ENCODE measurements around the gene DNAAF1. TPM values are rescaled to one million over a fixed set of nuclear protein-coding genes. Genes with fewer than 3 reads are reported as not detected.

The DNAAF1 gene
- total and polyA plus RNA-seq, 2 donors (not counting 3 experiments of a cell fraction or from before 2014, with no cell fraction given), result 0.01 TPM; not detected in 1

GRCh38 chr16:84198401-84198800 lies 53.3 kb downstream of the DNAAF1 start:
- no TSS peak for BruUV-seq (replicated peaks)
- no peak for DNase-seq (ENCODE audit: low read depth, low spot score)
- dilution Hi-C loops (cut with MboI; ENCODE audit: extremely low pct_ligation_motif_present, low sequenced_read_pairs), result no loop called here

More at GRCh38 chr16:84198401-84198800, 53.3 kb downstream of the DNAAF1 start:
- H3K36me3 ChIP-seq (ENCODE audit: control insufficient read depth in 2 of 2, extremely low read depth in 1 of 2, insufficient read depth in 2 of 2, low read length in 2 of 2), result no peaks in the 10 kb centered on the region
- POLR2A ChIA-PET, result no interaction called here
- H4K20me1 ChIP-seq (replicated peaks; ENCODE audit: control insufficient read depth, extremely low read depth, insufficient read depth, low read length), result no peaks in the 10 kb centered on the region
- no peak for FAIRE-seq
- TF ChIP-seq POLR2A (IDR thresholded peaks at IDR 0.05; ENCODE audit: low read depth, low read length) (no peak), FOS (IDR thresholded peaks at IDR 0.05; ENCODE audit: borderline replicate concordance, insufficient read depth, low read length) (no peak), GATA2 (IDR thresholded peaks at IDR 0.05; ENCODE audit: insufficient read depth, insufficient read length, low read depth, low read length) (no peak), POLR2AphosphoS5 (IDR thresholded peaks at IDR 0.05; ENCODE audit: insufficient read depth, low read depth, low read length) (no peak), MYC (IDR thresholded peaks at IDR 0.05; ENCODE audit: low read depth, low read length) (no peak), EZH2 (IDR thresholded peaks at IDR 0.05; ENCODE audit: borderline replicate concordance, low read depth, low read length, severe bottlenecking) (no peak), JUN (IDR thresholded peaks at IDR 0.05; ENCODE audit: borderline replicate concordance, insufficient read depth, insufficient read length, low read depth) (no peak)
- TF ChIP-seq, protein P1, sequence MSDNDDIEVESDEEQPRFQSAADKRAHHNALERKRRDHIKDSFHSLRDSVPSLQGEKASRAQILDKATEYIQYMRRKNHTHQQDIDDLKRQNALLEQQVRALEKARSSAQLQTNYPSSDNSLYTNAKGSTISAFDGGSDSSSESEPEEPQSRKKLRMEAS (IDR thresholded peaks at IDR 0.05; ENCODE audit: insufficient read depth, insufficient read length), result no peak
- TF ChIP-seq, protein P2, sequence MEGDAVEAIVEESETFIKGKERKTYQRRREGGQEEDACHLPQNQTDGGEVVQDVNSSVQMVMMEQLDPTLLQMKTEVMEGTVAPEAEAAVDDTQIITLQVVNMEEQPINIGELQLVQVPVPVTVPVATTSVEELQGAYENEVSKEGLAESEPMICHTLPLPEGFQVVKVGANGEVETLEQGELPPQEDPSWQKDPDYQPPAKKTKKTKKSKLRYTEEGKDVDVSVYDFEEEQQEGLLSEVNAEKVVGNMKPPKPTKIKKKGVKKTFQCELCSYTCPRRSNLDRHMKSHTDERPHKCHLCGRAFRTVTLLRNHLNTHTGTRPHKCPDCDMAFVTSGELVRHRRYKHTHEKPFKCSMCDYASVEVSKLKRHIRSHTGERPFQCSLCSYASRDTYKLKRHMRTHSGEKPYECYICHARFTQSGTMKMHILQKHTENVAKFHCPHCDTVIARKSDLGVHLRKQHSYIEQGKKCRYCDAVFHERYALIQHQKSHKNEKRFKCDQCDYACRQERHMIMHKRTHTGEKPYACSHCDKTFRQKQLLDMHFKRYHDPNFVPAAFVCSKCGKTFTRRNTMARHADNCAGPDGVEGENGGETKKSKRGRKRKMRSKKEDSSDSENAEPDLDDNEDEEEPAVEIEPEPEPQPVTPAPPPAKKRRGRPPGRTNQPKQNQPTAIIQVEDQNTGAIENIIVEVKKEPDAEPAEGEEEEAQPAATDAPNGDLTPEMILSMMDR (IDR thresholded peaks at IDR 0.05; ENCODE audit: extremely low read depth in 1 of 2, insufficient read depth in 1 of 2, low read depth in 1 of 2, low read length in 2 of 2), result no peak
- intact Hi-C loops (cut with micrococcal nuclease), result no loop called here
- H3K9me1 ChIP-seq (replicated peaks; ENCODE audit: control insufficient read depth, extremely low read depth, insufficient read depth, low read length), result no peaks in the 10 kb centered on the region
- H3K27me3 ChIP-seq (ENCODE audit: control insufficient read depth in 2 of 2, insufficient read depth in 2 of 2, low read length in 2 of 2), result no peaks in the 10 kb centered on the region
- H3K4me3 ChIP-seq (replicated peaks in 1 of 3; ENCODE audit: insufficient read depth in 1 of 3, low read depth in 1 of 3, low read length in 3 of 3), result no peak overlapping the region
- CTCF ChIA-PET, result interaction anchor here (1.3 to 1.6 kb wide), 2 partner anchors 11 to 14 kb away, joined by 3 to 7 read pairs; partner anchors contain the start of gene TAF1C
- H2AFZ ChIP-seq (ENCODE audit: low read depth, low read length), result no peak overlapping the region
- no peaks in the 10 kb centered on the region for H3K9me3 ChIP-seq (replicated peaks; ENCODE audit: control insufficient read depth, insufficient read depth, low read length)
- H3K4me2 ChIP-seq (ENCODE audit: insufficient read depth, low read length), result no peak overlapping the region
- no peak overlapping the region for H3K27ac ChIP-seq (ENCODE audit: insufficient read depth, low read depth, low read length)
- no peaks in the 10 kb centered on the region for H3K4me1 ChIP-seq (ENCODE audit: control insufficient read depth, extremely low read depth, insufficient read depth, low read length)
- H3K9ac ChIP-seq (replicated peaks; ENCODE audit: extremely low read depth, insufficient read depth, low read length), result no peak overlapping the region
- no peaks in the 10 kb centered on the region for H3K79me2 ChIP-seq (ENCODE audit: control insufficient read depth, insufficient read depth, low read length)
